Measurements from ENCODE around the gene ANKRD39. TPM values are rescaled to one million over a fixed set of nuclear protein-coding genes. Genes with fewer than 3 reads are reported as not detected.

Gene ANKRD39
- total and polyA plus RNA-seq, 2 donors (not counting 1 experiment from before 2014, with no cell fraction given), result 14.8 to 19.3 TPM

- no peak for ATAC-seq (ENCODE audit: low read depth)
- Mint-ChIP-seq H3K27me3 (no peaks in the 10 kb centered on the region), H3K27ac (peak overlapping the region; percentile 84), H3K9me3 (ENCODE audit: insufficient read depth) (no peaks in the 10 kb centered on the region), H3K4me3 (no peak overlapping the region), H3K4me1 (peaks cover 22% of the 10 kb centered on the region)
- peaks cover 0 to 3% (median 0%) of the 10 kb centered on the region in 3 donors for H3K9me3 ChIP-seq (ENCODE audit: control extremely low read depth in 1 of 3, control insufficient read depth in 2 of 3, insufficient read depth in 1 of 3, low read length in 2 of 3)
- DNase-seq, result no peak
- no peak overlapping the region for H3K4me2 ChIP-seq (replicated peaks; ENCODE audit: low read depth, low read length, poor library complexity, severe bottlenecking)
- H3K4me3 ChIP-seq (ENCODE audit: control extremely low read depth in 1 of 5, extremely low read depth in 1 of 5, insufficient read depth in 1 of 5, low read depth in 2 of 5, low read length in 4 of 5), result no peak overlapping the region
- intact Hi-C loops (cut with micrococcal nuclease), result loop anchor here (5.0 kb wide), 1 partner anchor 168 kb away; the partner anchor contains the start of gene KANSL3
- ChIA-PET CTCF (interaction anchor here (2.0 to 3.7 kb wide), 3 partner anchors 11 to 53 kb away, joined by 5 to 30 read pairs (median 16); partner anchors contain the start of genes ANKRD39 and CNNM3), POLR2A (interaction anchor here (0.5 to 0.7 kb wide), 3 partner anchors 9 to 499 kb away, joined by 3 to 7 read pairs (median 5); partner anchors contain the start of gene SNRNP200)
- H2AFZ ChIP-seq (ENCODE audit: insufficient read depth, low read depth, low read length, poor library complexity, severe bottlenecking), result no peak overlapping the region
- peaks cover 0 to 33% of the 10 kb centered on the region in 2 experiments for H3K36me3 ChIP-seq (replicated peaks in 1 of 2; ENCODE audit: control extremely low read depth in 1 of 2, control insufficient read depth in 1 of 2, extremely low read depth in 1 of 2, insufficient read depth in 2 of 2, low read length in 1 of 2)
- H3K4me1 ChIP-seq (ENCODE audit: control insufficient read depth in 2 of 2, insufficient read depth in 2 of 2, low read length in 2 of 2), result peaks cover 38 to 49% of the 10 kb centered on the region in 2 donors
- no peak overlapping the region for H3K27ac ChIP-seq (ENCODE audit: low read length in 2 of 2)
- no peak overlapping the region for H3K9ac ChIP-seq (ENCODE audit: low read length)
- no peaks in the 10 kb centered on the region for H3K27me3 ChIP-seq (replicated peaks in 1 of 4; ENCODE audit: control extremely low read depth in 1 of 4, control insufficient read depth in 3 of 4, insufficient read depth in 4 of 4, low read length in 3 of 4)
- no peaks in the 10 kb centered on the region for H4K20me1 ChIP-seq (ENCODE audit: control insufficient read depth, insufficient read depth, low read length, poor library complexity, severe bottlenecking)
- peaks cover 5% of the 10 kb centered on the region for H3K79me2 ChIP-seq (ENCODE audit: control insufficient read depth, insufficient read depth, low read length)
- TF ChIP-seq CTCF (IDR thresholded peaks at IDR 0.05) (no peak), EZH2 (IDR thresholded peaks at IDR 0.05; ENCODE audit: borderline replicate concordance, insufficient read depth, low read depth, low read length, poor library complexity, severe bottlenecking) (no peak)
These were observed 52.8 kb downstream of the ANKRD39 start for GRCh38 chr2:96804986-96805385.

- ChIA-PET CTCF (interaction anchor here (0.7 to 3.7 kb wide), 4 partner anchors 13 to 55 kb away, joined by 3 to 30 read pairs (median 4); partner anchors contain the start of genes ANKRD39 and CNNM3), POLR2A (interaction anchor here (0.6 kb wide), 1 partner anchor 50 kb away, joined by 7 read pairs; no protein-coding TSS in a partner anchor)
- Histone ChIP-seq H3K79me2 (ENCODE audit: control insufficient read depth, insufficient read depth, low read length) (peaks cover 5% of the 10 kb centered on the region), H3K9me3 (ENCODE audit: control extremely low read depth in 1 of 3, control insufficient read depth in 2 of 3, insufficient read depth in 1 of 3, low read length in 2 of 3) (peaks cover 0 to 3% (median 0%) of the 10 kb centered on the region in 3 donors), H3K27ac (ENCODE audit: low read length in 2 of 2) (peak overlapping the region; percentile 51), H3K4me1 (ENCODE audit: control insufficient read depth in 2 of 2, insufficient read depth in 2 of 2, low read length in 2 of 2) (peaks cover 38 to 45% of the 10 kb centered on the region in 2 donors), H3K36me3 (replicated peaks in 1 of 2; ENCODE audit: control extremely low read depth in 1 of 2, control insufficient read depth in 1 of 2, extremely low read depth in 1 of 2, insufficient read depth in 2 of 2, low read length in 1 of 2) (peaks cover 0 to 30% of the 10 kb centered on the region in 2 experiments), H3K9ac (ENCODE audit: low read length) (no peak overlapping the region), H4K20me1 (ENCODE audit: control insufficient read depth, insufficient read depth, low read length, poor library complexity, severe bottlenecking) (no peaks in the 10 kb centered on the region), H3K4me2 (replicated peaks; ENCODE audit: low read depth, low read length, poor library complexity, severe bottlenecking) (no peak overlapping the region), H3K27me3 (replicated peaks in 1 of 4; ENCODE audit: control extremely low read depth in 1 of 4, control insufficient read depth in 3 of 4, insufficient read depth in 4 of 4, low read length in 3 of 4) (no peaks in the 10 kb centered on the region), H2AFZ (ENCODE audit: insufficient read depth, low read depth, low read length, poor library complexity, severe bottlenecking) (no peak overlapping the region), H3K4me3 (ENCODE audit: control extremely low read depth in 1 of 5, extremely low read depth in 1 of 5, insufficient read depth in 1 of 5, low read depth in 2 of 5, low read length in 4 of 5) (no peak overlapping the region)
- ATAC-seq (ENCODE audit: low read depth), result no peak
- TF ChIP-seq CTCF (IDR thresholded peaks at IDR 0.05) (no peak), EZH2 (IDR thresholded peaks at IDR 0.05; ENCODE audit: borderline replicate concordance, insufficient read depth, low read depth, low read length, poor library complexity, severe bottlenecking) (no peak)
- peak; percentile 6 for DNase-seq
- Mint-ChIP-seq H3K27ac (no peak overlapping the region), H3K4me3 (no peak overlapping the region), H3K4me1 (peaks cover 14% of the 10 kb centered on the region), H3K27me3 (no peaks in the 10 kb centered on the region), H3K9me3 (ENCODE audit: insufficient read depth) (no peaks in the 10 kb centered on the region)
- intact Hi-C loops (cut with micrococcal nuclease), result loop anchor here (2.0 to 5.0 kb wide), 2 partner anchors 34 to 165 kb away; partner anchors contain the start of gene KANSL3
- WGBS (ENCODE audit: insufficient coverage), result 95% methylated on average over 5 of the region's 7 CpGs
These were observed 55.1 kb downstream of the ANKRD39 start for GRCh38 chr2:96802721-96803120.

Measured in B cell (primary cell).